AG20443 (cell line): ENCODE measurements around the gene TMEM59.
"Not testable (repeated sequence)": the region's sequence is repeated elsewhere in the genome, so short reads cannot be mapped to it uniquely, and the experiment has no call there.

Experiments
- DNase-seq: peaks from one replicate; pipeline ENCODE4 v3.0.0; 2012; ENCODE audit warnings: low spot score, mixed read lengths

Gene TMEM59

DNA sequence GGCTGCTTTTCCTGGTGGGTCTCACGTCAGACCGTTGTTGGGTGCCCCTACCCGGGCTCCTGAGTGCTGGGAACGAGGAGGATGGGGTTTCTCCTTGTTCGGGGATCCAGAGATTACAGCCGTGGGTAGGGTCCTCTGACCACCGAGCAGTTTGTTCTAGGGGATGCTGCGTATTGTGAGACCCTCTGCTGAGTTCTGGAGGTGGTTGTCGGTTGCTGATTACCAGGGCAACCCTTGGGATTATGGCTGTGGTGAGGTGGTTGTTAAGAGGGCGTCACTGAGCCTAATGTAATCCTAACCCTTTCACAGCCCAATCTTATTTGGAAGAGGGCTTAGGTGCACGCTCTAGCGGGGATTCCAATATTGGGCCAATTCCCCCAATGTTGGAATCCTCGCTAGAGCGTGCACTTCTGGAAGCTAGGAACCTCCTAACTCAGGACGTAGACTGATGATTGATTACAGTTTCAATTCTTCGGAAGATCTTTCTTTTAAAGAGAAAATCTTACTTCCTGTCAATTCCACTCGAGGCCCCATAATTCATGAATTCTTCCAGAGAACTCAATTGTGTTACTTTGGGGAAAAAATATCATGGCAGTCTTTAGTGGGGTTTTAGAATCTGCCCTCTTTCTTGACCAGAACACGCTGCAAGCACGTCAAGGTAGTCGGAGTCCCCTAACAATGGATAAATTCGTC is 887 bp upstream of the TMEM59 start:
- DNase-seq: peak; percentile 37

GRCh38 chr1:54052431-54052933 is 522 bp downstream of the TMEM59 start:
- DNase-seq: peak; percentile 70

GRCh38 chr1:54051933-54052430 is 1.0 kb downstream of the TMEM59 start:
- DNase-seq: no peak

- DNase-seq: not testable (repeated sequence)
These were observed 2.6 kb downstream of the TMEM59 start for GRCh38 chr1:54050435-54050834.

- no peak for DNase-seq
These were observed 5.4 kb downstream of the TMEM59 start for GRCh38 chr1:54047384-54048305.

DNA sequence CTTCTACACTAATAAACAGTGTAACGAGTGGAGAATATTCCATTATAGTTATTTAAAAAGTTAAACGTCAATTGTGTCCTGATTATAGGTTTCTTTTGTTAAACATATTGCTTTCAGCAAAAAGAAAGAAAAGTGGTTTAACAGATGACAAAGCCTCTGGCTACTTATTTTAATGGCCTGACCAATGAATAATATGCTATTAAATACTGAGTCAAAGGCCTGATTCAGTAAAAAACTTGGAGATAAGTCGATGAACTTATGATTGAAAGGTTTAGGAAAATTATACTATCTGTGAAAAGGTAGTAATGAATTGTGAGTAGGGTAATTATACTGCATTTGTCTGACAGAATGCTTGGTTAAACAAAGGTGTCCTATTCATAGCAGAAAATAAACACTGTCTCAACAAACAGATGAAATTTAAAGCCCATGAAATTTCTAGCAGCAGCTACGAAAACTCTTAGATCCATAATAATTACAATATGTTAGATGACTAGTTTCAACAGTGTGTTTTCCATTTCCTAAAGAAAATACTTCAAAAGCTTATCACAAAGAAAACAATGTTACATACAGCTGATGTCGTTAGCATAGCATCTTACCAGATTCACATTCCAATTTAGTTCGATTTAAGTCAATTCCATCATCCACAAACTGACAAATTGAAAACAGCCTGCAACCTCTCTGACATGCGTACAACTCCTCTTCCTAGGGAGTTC is 6.2 kb downstream of the TMEM59 start:
- DNase-seq: no peak

DNA sequence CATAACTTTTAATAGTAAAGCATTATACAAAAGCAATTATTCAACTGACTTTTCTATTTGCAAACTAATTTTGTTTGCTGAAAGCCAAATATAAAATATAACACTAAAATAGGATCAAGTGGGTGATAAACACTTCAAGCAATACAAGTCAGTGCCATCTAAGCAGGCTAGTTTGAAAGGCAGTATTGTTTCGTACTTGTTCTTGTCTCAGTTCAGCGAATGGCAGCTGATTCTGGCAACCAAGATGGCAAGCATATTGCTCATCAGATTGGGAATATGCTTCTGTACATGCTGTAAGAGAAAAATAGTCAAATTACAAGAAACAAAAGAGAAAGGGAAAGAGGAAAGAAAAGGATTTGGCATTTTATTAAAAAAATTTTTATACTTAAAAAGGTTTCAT is 7.5 kb downstream of the TMEM59 start:
- DNase-seq: no peak

DNA sequence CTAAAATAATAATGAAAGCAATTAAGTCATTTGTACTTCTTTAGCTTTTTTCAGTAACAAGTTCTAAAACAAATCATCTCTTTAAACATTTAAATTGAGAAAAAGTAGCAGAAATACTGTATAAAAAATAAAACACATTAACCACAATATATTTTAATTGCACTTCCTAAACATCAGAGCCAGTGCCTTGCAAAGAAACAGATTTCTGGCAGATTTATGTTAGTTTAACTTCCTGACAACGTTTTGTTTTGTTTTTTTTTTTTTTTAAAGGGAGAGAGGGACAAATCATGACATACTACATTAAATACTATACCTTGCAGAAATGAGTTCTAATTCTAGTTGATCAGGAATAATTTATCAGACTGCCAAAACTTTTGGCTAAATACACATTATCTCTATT is 11.2 kb downstream of the TMEM59 start:
- no peak for DNase-seq

DNA sequence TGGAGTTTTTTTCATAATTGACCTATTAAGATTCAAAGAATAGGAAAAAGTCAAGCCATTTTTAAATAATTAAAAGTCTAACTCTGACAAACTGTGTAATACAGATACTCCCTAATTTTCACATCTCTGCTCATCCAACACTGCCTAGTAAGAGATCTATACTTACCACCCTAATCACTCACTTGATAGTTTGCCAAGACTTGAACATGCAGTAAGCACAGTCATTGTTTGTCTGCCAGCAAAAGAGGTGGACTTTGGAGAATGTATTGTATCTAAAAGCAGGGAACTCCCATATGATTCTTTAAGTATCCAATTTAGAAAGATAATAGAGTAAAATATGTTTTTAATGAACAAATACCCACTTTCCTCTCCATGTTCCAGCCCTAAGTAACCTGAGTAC is 15.5 kb downstream of the TMEM59 start:
- no peak for DNase-seq

GRCh38 chr1:54028306-54029251 is 24.4 kb downstream of the TMEM59 start:
- no peak for DNase-seq

DNA sequence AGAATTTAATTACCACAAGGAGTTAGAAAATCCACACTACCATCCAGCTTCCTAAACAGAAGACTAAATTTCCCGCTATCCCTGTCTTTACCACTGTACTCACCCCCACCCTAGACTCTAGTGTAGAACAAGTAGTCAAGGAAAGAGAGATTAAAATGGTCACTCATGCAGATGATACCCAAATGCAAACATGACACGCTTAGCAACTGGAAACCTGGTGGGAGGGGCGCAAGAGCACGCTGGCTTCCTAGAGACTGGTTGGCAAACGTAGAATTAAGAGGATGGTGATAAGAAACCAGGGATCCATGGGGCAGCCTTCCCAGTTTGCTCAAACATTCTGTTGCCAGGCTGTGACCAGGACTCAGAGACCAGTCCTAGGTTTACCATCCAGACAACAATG is 25.2 kb downstream of the TMEM59 start:
- DNase-seq: no peak

DNA sequence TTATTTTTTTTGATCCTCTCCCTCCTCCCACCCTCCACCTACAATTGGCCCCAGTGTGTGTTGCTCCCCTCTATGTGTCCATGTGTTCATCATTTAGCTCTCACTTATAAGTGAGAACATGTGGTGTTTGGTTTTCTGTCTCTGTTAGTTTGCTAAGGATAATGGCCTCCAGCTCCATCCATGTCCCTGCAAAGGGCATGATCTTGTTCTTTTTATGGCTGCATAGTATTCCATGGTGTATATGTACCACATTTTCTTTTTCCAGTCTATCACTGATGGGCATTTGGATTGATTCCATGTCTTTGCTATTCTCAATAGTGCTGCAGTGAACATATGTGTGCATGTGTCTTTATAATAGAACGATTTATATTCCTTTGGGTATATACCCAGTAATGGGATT is 28.2 kb downstream of the TMEM59 start:
- DNase-seq: not testable (repeated sequence)

GRCh38 chr1:54024358-54024757 is 28.6 kb downstream of the TMEM59 start:
- DNase-seq: no peak

GRCh38 chr1:54019562-54020176 is 33.3 kb downstream of the TMEM59 start:
- not testable (repeated sequence) for DNase-seq

DNA sequence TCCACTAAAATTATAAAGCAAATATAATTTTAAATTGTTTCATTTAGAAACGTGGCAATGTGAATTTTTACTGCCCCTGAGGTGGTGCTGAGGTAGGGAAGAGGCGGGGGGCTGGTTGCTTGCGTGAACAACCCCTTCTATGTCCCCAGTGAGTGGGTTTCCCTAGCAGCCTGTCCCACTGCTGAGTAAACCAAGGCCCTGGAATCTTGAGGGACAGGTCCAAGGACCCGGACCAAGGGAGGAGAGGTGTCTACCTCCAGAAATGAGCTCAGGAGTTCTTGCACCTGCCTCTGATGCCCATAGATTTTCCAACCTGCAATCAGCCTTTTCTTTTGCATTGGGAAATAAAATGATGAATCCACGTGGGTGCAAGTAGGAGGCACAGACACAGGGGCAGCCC is 34.4 kb downstream of the TMEM59 start:
- no peak for DNase-seq

- DNase-seq: no peak
These were observed 35.0 kb downstream of the TMEM59 start, which contains the start of gene LDLRAD1 for GRCh38 chr1:54017979-54018378. TSS of gene LDLRAD1 (minus strand) at chr1:54018186. CDS start at chr1:54018112, 74 bp downstream.

DNA sequence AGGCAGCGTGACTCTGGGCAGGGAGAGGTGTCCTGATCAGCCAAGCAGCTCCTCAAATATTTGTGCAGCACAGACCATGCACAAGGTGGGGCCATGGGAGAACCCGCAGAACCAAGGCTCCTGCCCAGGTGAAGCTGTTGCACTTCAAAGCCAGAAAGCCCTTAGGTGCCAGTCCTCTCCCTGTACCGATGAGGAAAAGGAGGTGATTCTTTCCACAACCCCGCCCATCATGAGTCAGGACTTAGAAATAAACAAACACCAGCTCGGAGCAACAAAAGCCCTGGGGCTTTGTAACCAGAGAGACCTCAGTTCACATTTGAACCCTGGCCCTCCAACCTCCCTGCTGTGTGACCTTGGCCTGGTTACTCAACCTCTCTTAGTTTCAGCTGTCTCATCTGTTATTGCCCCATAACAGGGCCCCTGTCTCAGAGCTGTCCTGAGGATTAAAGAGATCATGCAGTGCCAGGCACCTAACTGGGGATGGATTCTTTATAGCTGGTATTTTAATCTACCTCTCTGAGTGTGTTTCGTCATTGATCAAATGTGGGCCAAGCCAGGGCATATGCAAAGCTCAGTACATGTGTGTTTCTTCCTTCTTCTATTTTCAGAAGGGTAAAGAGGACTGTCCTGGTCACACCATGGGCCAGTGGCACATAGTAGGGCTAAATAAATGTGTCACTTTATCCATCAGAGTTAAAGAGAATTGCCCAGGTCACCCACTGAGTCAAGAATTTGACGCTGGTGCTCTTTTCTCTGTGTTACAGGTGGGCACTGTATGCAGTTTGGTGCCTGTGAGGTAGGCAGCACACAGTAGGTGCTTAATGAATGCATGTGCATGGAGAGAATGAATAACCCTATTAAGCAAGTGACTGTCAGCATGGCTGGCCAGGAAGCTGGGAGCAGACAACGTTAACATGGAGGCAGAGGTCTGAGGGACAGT is 36.4 kb downstream of the TMEM59 start:
- DNase-seq: peak; percentile 65

DNA sequence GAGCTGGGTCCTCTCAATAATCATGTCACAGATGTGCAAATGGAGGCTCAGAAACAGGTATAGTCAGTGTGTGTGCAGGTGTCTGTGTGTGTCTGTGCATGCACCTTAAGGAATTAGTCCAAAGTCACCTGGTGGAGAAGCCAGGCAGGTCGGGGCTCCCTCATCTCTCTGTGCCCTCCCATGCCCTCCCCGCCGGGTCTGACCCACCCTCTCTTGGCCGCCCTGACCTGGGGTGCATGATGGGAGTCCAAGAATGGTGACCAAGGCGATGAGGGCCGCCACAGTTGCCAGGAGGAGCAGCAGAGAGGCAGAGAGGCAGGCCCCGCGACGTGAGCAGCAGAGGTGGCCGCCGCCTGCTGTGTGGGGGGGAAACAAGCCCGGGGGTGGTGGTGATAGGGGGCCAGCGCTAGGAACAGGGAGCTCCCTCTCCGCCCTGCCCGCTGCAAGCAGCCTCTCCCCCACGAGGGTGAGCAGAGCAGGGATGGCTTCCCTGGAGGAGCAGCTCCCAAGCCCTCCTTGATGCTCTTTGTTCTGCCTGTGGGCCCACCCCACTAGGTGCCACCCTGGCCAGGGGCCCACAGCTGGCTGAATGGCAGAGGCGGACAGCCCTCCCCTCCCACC is 38.9 kb downstream of the TMEM59 start:
- DNase-seq: no peak
